Tibial nerve (tissue), 4 donors: ENCODE results near the gene DZIP3. TPM values are rescaled to one million over a fixed set of nuclear protein-coding genes. Genes with fewer than 3 reads are reported as not detected.

Experiments
- DNase-seq, 2 donors: peaks; one replicate each; pipeline ENCODE4 v3.0.0-alpha.2; 2019; ENCODE audit warnings: low spot score in 2 of 2
- H3K27ac ChIP-seq, 4 donors: fragments of 200-600 bp; sonication (generic) in 3 of 4; one replicate each; pipeline ENCODE4 v1.5.1; 2017 to 2019; ENCODE audit warnings: mild to moderate bottlenecking in 1 of 4
- H3K27me3 ChIP-seq, 2 donors: fragments of 200-600 bp; sonication (generic) in 1 of 2; one replicate each; pipeline versions ENCODE4 v1.5.1 to v1.6.0; 2017 to 2019
- H3K36me3 ChIP-seq, 3 donors: fragments of 200-600 bp; sonication (generic); one replicate each; pipeline ENCODE4 v1.5.1; 2018 to 2019
- H3K4me1 ChIP-seq, 4 donors: fragments of 200-600 bp; sonication (generic) in 3 of 4; one replicate each; pipeline ENCODE4 v1.5.1; 2017 to 2019
- H3K4me3 ChIP-seq, 4 donors: fragments of 200-600 bp; sonication (generic) in 3 of 4; one replicate each; pipeline ENCODE4 v1.5.1; 2017 to 2019; ENCODE audit warnings: mild to moderate bottlenecking in 1 of 4, moderate library complexity in 1 of 4
- H3K9me3 ChIP-seq, 4 donors: fragments of 200-600 bp; sonication (generic) in 3 of 4; one replicate each; pipeline ENCODE4 v1.5.1; 2017 to 2019
- EP300 ChIP-seq, 2 donors: sonication (generic); formaldehyde crosslinking; IDR thresholded peaks; one replicate each; pipeline ENCODE4 v1.6.1; 2017; ENCODE audit warnings: antibody characterized with exemption in 2 of 2, mild to moderate bottlenecking in 1 of 2
- POLR2A ChIP-seq, 2 donors: fragments of 450-650 bp; IDR thresholded peaks; one replicate each; pipeline ENCODE4 v1.6.1; 2017; ENCODE audit warnings: antibody characterized with exemption in 2 of 2, mild to moderate bottlenecking in 2 of 2, moderate library complexity in 2 of 2
- whole genome bisulfite sequencing, 2 donors: methylation state at CpG; one replicate each; pipeline ENCODE4 v1.1.5; 2018; 5-methylcytosine and 5-hydroxymethylcytosine counted together
- total RNA-seq, 4 donors: library from RNA; depleted of rRNA; stranded (reverse); fragments of >200 nt; gene quantifications; one replicate each; pipeline ENCODE4 v1.1.0, GENCODE V29; 2016
- TF ChIP-seq, protein P1 (sequence below), 5 experiments: fragments of 200-600 bp in 3 of 5; fragments of 450-650 bp in 2 of 5; sonication (generic) in 3 of 5; IDR thresholded peaks; one replicate each; pipeline ENCODE4 v1.5.1; 2016 to 2019; ENCODE audit warnings: antibody characterized with exemption in 5 of 5, mild to moderate bottlenecking in 3 of 5, moderate library complexity in 2 of 5

The DZIP3 gene, protein sequence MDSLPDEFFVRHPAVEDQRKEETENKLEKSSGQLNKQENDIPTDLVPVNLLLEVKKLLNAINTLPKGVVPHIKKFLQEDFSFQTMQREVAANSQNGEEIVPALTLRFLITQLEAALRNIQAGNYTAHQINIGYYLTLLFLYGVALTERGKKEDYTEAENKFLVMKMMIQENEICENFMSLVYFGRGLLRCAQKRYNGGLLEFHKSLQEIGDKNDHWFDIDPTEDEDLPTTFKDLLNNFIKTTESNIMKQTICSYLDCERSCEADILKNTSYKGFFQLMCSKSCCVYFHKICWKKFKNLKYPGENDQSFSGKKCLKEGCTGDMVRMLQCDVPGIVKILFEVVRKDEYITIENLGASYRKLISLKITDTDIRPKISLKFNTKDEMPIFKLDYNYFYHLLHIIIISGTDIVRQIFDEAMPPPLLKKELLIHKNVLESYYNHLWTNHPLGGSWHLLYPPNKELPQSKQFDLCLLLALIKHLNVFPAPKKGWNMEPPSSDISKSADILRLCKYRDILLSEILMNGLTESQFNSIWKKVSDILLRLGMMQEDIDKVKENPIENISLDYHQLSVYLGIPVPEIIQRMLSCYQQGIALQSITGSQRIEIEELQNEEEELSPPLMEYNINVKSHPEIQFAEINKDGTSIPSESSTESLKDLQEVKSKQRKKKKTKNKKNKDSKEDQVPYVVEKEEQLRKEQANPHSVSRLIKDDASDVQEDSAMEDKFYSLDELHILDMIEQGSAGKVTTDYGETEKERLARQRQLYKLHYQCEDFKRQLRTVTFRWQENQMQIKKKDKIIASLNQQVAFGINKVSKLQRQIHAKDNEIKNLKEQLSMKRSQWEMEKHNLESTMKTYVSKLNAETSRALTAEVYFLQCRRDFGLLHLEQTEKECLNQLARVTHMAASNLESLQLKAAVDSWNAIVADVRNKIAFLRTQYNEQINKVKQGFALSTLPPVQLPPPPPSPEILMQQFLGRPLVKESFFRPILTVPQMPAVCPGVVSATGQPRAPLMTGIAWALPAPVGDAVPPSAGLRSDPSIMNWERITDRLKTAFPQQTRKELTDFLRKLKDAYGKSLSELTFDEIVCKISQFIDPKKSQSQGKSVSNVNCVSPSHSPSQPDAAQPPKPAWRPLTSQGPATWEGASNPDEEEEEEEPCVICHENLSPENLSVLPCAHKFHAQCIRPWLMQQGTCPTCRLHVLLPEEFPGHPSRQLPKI
- 10 to 100 TPM in 2 of 4 donors, 1 to 10 TPM in 2; 7.5 to 12.0 (median 10.1) TPM for total RNA-seq

GRCh38 chr3:108589081-108589997, at the start of gene DZIP3, which contains the start of gene CIP2A:
Gene DZIP3 (plus strand): TSS chr3:108589722. CDS start chr3:108605407, 15,685 bp downstream.
Gene CIP2A (minus strand): TSS chr3:108589438. CDS start chr3:108589375, 63 bp downstream.
- Histone ChIP-seq H3K4me1 (peaks cover 0 to 30% (median 5%) of the 10 kb centered on the region in 4 donors), H3K36me3 (no peaks in the 10 kb centered on the region), H3K4me3 (peak within 1 kb of the TSS; percentile 54 to 87 (median 73)), H3K27ac (peak within 1 kb of the TSS; percentile 92 to 98 (median 94)), H3K9me3 (no peaks in the 10 kb centered on the region), H3K27me3 (no peaks in the 10 kb centered on the region)
- TF ChIP-seq, protein P1, sequence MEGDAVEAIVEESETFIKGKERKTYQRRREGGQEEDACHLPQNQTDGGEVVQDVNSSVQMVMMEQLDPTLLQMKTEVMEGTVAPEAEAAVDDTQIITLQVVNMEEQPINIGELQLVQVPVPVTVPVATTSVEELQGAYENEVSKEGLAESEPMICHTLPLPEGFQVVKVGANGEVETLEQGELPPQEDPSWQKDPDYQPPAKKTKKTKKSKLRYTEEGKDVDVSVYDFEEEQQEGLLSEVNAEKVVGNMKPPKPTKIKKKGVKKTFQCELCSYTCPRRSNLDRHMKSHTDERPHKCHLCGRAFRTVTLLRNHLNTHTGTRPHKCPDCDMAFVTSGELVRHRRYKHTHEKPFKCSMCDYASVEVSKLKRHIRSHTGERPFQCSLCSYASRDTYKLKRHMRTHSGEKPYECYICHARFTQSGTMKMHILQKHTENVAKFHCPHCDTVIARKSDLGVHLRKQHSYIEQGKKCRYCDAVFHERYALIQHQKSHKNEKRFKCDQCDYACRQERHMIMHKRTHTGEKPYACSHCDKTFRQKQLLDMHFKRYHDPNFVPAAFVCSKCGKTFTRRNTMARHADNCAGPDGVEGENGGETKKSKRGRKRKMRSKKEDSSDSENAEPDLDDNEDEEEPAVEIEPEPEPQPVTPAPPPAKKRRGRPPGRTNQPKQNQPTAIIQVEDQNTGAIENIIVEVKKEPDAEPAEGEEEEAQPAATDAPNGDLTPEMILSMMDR (IDR thresholded peaks at IDR 0.05), result peak in 1 of 5 experiments; percentile 12
- TF ChIP-seq POLR2A (IDR thresholded peaks at IDR 0.05), result peak in 1 of 2 donors; percentile 58
- TF ChIP-seq EP300 (IDR thresholded peaks at IDR 0.05), result peak; percentile 64 to 87
- DNase-seq, result peak; percentile 29 to 64
- WGBS, 2 donors, result 0 to 1% methylated on average over 55 to 59 of the region's 59 CpGs

DNA sequence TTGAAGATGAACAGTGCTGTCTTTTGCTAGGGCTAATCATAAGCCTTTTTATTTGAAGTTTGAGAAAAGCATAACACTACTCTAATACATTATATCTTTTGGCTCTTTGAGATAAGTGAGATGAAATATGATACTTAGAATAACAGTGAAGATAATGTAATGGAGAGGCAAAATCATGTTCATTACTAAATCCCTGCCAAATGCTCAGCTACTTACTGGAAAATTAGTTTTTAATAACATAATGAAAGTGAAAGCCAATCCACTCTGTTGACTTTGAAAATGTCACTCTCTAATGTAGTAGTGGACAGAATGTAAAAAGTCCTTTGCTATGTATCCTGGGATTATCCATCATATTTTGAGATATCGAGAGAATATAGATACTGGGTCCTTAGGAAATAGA, 43.3 kb upstream of the DZIP3 start:
- 67 to 80% methylated on average over 1 of the region's 1 CpG for WGBS, 2 donors
- Histone ChIP-seq H3K4me1 (peaks cover 0 to 9% (median 0%) of the 10 kb centered on the region in 4 donors), H3K36me3 (peaks cover 0 to 8% (median 0%) of the 10 kb centered on the region in 3 donors), H3K27ac (peak overlapping the region in 1 of 4 donors; percentile 16), H3K27me3 (no peaks in the 10 kb centered on the region), H3K9me3 (no peaks in the 10 kb centered on the region), H3K4me3 (peak overlapping the region in 1 of 4 donors; percentile 18)
- no peak for DNase-seq
- TF ChIP-seq POLR2A (IDR thresholded peaks at IDR 0.05) (no peak), EP300 (IDR thresholded peaks at IDR 0.05) (no peak)
- TF ChIP-seq, protein P1 (IDR thresholded peaks at IDR 0.05), result no peak

DNA sequence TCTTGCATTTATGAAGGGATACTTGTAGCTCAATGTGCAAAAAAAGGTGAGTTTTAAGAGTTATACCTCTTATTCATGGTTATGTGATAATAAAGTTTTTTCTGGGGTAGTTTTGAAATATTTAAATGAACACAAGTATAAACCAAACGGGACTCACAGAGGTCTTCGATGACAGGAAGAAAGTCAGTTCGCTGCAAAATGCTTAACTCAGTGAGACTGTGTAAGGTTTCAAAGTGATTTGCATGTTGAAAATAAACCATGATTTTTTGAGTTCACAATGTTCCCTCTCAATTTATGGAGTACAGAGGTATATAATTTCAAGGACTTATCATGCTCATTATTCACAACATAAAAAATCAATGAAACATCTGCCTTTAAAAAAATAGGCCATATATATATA, 42.8 kb upstream of the DZIP3 start:
- WGBS, 2 donors, result 76 to 82% methylated on average over 3 of the region's 3 CpGs
- Histone ChIP-seq H3K4me1 (peaks cover 0 to 9% (median 0%) of the 10 kb centered on the region in 4 donors), H3K27me3 (no peaks in the 10 kb centered on the region), H3K9me3 (no peaks in the 10 kb centered on the region), H3K4me3 (peak overlapping the region in 1 of 4 donors; percentile 18), H3K36me3 (peaks cover 0 to 8% (median 0%) of the 10 kb centered on the region in 3 donors), H3K27ac (no peak overlapping the region)
- TF ChIP-seq EP300 (IDR thresholded peaks at IDR 0.05), result no peak
- TF ChIP-seq, protein P1 (IDR thresholded peaks at IDR 0.05), result no peak
- no peak for TF ChIP-seq POLR2A (IDR thresholded peaks at IDR 0.05)
- no peak for DNase-seq

DNA sequence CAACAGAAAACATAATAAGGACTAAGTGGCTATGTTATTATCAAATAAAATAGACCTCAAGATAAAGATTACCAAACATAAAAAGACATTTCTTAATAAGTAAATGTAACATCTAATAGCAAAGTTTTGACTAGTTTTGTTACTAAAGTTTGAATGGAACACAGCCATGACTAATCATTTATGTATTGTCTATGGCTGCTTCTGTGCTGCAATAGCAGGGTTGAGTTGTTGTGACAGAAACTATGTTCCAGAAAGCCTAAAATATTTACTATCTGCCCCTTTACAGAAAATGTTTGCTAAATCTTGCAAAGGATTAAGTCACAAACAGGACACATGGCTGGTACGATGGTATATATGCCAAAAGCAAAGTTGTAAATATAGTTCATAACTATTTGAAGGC, 41.2 kb upstream of the DZIP3 start:
- Histone ChIP-seq H3K27ac (no peak overlapping the region), H3K9me3 (no peaks in the 10 kb centered on the region), H3K4me3 (no peak overlapping the region), H3K27me3 (no peaks in the 10 kb centered on the region), H3K4me1 (peaks cover 0 to 15% (median 0%) of the 10 kb centered on the region in 4 donors), H3K36me3 (peaks cover 0 to 5% (median 0%) of the 10 kb centered on the region in 3 donors)
- no peak for DNase-seq
- TF ChIP-seq EP300 (IDR thresholded peaks at IDR 0.05) (no peak), POLR2A (IDR thresholded peaks at IDR 0.05) (no peak)
- TF ChIP-seq, protein P1 (IDR thresholded peaks at IDR 0.05), result no peak
- 64 to 76% methylated on average over 1 of the region's 1 CpG for WGBS, 2 donors
